Lower leg skin (tissue), 4 donors: Measurements from ENCODE around the gene OGDH. TPM values are rescaled to one million over a fixed set of nuclear protein-coding genes. Genes with fewer than 3 reads are reported as not detected.

Source experiments
- DNase-seq, 2 donors: peaks; one replicate each; pipeline ENCODE4 v3.0.0-alpha.2; 2019; ENCODE audit warnings: low spot score in 2 of 2
- H3K4me3 ChIP-seq: fragments of 200-600 bp; sonication (generic); 2 replicates; pipeline ENCODE4 v1.5.1; 2017; ENCODE audit warnings: mild to moderate bottlenecking, low read depth; ENCODE audit not compliant: poor library complexity, severe bottlenecking
- CTCF ChIP-seq, 3 donors: fragments of 450-650 bp; IDR thresholded peaks; one replicate each; pipeline ENCODE4 v1.5.1; 2016; ENCODE audit warnings: antibody characterized with exemption in 3 of 3, mild to moderate bottlenecking in 3 of 3, moderate library complexity in 2 of 3
- POLR2A ChIP-seq, 2 donors: fragments of 450-650 bp; IDR thresholded peaks; one replicate each; pipeline ENCODE4 v1.6.1; 2016 to 2017; ENCODE audit warnings: antibody characterized with exemption in 2 of 2, mild to moderate bottlenecking in 1 of 2, moderate library complexity in 1 of 2
- WGBS, 2 donors: methylation state at CpG; one replicate each; pipeline ENCODE4 v1.1.5; 2018; 5-methylcytosine and 5-hydroxymethylcytosine counted together
- intact Hi-C: fragments of 100-400 bp; cut with DNase I; formaldehyde crosslinking; loops from one replicate; pipeline ENCODE4 v1.15.0; 2023; ENCODE audit warnings: low total_unique reads
- total RNA-seq, 4 donors: library from RNA; depleted of rRNA; stranded (reverse); fragments of >200 nt; gene quantifications; one replicate each; pipeline ENCODE4 v1.1.0, GENCODE V29; 2016

OGDH gene
- total RNA-seq, 4 donors from 2014 or later = 106 to 152 (median 126) TPM

DNA sequence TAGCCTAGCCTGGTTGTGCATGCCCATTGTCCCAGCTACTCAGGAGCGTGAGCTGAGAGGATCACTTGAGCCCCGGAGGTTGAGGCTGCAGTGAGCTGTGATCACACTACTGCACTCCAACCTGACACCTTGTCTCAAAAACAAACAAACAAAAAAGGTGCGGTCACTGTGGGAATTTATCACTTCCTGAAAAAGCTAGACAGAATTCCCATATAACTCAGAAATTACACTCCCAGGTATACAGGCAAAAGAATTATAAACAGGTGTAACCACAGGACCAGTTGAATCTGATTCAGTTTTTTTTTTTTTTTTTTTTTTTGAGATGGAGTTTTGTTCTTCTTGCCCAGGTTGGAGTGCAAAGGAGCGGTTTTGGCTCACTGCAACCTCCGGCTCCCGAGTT is 3.2 kb upstream of the OGDH start:
- WGBS, 2 donors = 82% methylated on average over 6 of the region's 6 CpGs
- DNase-seq = no peak
- H3K4me3 ChIP-seq = no peak overlapping the region
- intact Hi-C loops = no loop called here
- no peak for TF ChIP-seq CTCF (IDR thresholded peaks at IDR 0.05)
- no peak for TF ChIP-seq POLR2A (IDR thresholded peaks at IDR 0.05)

- H3K4me3 ChIP-seq = no peak overlapping the region
- no peak for DNase-seq
- intact Hi-C loops = no loop called here
- TF ChIP-seq POLR2A (IDR thresholded peaks at IDR 0.05) = no peak
- no peak for TF ChIP-seq CTCF (IDR thresholded peaks at IDR 0.05)
- WGBS, 2 donors = 80 to 81% methylated on average over 2 of the region's 2 CpGs
Measured at GRCh38 chr7:44604941-44605340, 1.5 kb upstream of the OGDH start.

DNA sequence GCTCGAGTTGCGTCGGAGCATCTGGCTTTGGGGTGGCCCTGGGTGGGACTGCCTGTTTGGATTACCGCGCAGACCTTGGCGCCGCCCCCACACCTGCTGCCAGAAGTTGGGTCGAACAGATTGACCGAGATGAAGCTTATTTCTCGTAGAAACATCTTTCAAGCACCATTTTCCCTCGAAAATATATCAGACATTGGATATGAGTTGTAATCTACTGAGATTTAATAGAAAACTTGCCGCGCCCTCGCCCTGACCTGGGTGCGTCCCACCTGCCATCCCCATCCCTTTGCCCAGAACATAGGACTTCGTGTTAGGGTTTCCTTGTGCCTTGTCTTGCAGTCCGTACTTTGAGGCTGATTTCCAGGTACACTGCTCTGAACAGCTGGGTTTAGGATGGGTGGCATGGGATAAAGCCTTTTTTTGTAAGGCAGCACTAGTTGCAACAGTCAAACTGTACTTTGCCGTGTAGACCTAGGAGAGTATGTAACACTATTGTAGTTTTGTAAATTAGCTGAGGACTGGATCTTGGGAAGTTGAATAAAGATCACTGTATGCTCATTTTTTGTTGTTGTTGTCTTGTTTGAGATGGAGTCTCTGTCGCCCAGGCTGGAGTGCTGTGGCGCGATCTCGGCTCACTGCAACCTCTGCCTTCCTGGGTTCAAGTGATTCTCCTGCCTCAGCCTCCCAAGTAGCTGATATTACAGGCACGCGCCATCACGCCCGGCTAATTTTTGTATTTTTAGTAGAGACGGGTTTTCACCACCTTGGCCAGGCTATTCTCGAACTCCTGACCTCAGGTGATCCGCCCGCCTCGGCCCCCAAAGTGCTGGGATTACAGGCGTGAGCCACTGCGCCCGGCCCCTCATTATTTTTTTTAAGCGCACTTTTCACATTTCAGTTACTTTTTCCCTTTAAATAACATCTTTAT is 978 bp downstream of the OGDH start:
- TF ChIP-seq CTCF (IDR thresholded peaks at IDR 0.05) = no peak
- no peak for TF ChIP-seq POLR2A (IDR thresholded peaks at IDR 0.05)
- intact Hi-C loops = loop anchor here (1.0 kb wide), 1 partner anchor 24 kb away; no protein-coding TSS in a partner anchor
- DNase-seq = no peak
- peak overlapping the region; percentile 64 for H3K4me3 ChIP-seq
- WGBS, 2 donors = 45 to 48% methylated on average over 35 of the region's 35 CpGs

DNA sequence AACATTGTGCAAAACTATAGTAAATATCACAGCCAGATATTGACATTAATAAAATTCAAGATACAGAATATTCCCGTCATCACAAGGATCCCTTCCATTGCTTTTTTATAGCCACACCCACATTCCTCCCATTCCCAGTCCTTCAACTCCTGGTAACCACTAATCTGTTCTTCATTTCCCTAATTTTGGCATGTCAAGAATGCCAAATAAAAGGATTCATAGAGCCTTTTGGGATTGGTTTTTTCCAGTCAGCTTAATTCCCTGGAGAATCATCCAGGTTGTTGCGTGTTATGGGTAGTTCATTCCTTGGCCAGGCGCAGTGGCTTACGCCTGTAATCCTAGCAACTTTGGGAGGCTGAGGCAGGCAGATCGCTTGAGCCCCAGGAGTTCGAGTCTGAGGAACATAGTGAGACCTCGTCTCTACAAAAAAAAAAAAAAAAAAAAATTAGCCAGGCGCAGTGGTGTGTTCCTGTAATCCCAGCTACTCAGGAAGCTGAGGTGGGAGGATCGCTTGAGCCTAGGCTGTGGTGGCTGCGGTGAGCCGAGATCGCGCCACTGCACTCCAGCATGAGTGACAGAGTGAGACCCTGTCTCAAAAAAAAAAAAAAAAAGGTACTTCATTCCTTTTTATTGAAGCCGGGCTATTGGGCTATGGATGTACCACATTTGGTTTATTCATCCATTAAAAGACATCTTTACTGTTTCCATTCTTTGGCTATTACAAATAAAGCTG is 2.7 kb downstream of the OGDH start:
- no peak for DNase-seq
- TF ChIP-seq POLR2A (IDR thresholded peaks at IDR 0.05) (no peak), CTCF (IDR thresholded peaks at IDR 0.05) (no peak)
- intact Hi-C loops = loop anchor here (1.0 kb wide), 1 partner anchor 22 kb away; no protein-coding TSS in a partner anchor
- WGBS, 2 donors = 70 to 73% methylated on average over 14 of the region's 14 CpGs
- no peak overlapping the region for H3K4me3 ChIP-seq

GRCh38 chr7:44609829-44610228 is 3.4 kb downstream of the OGDH start:
- WGBS, 2 donors = 89 to 90% methylated on average over 3 of the region's 3 CpGs
- TF ChIP-seq CTCF (IDR thresholded peaks at IDR 0.05) (no peak), POLR2A (IDR thresholded peaks at IDR 0.05) (no peak)
- DNase-seq = no peak
- intact Hi-C loops = no loop called here
- H3K4me3 ChIP-seq = no peak overlapping the region
